ENCODE measurements around the gene PXT1.
A peak's percentile ranks its signal among the peaks of the same experiment; 100 is the strongest.
"Not testable (repeated sequence)": the region's sequence is repeated elsewhere in the genome, so short reads cannot be mapped to it uniquely, and the experiment has no call there.

PXT1 gene

GRCh38 chr6:36442671-36443470 is at the start of gene PXT1, which contains the start of gene KCTD20:
PXT1 (minus strand) TSS chr6:36442854; CDS start chr6:36426082, 16,772 bp downstream.
KCTD20 (plus strand) TSS chr6:36443000; CDS start chr6:36470098, 27,098 bp downstream.
- peak; percentile 69 to 82 for DNase-seq (ENCODE audit: low read depth in 2 of 2)

- no peak for DNase-seq (ENCODE audit: low read depth in 2 of 2)
These were observed 49.4 kb upstream of the PXT1 start for GRCh38 chr6:36492092-36492491.

GRCh38 chr6:36491378-36491965 is 48.8 kb upstream of the PXT1 start:
- no peak for DNase-seq (ENCODE audit: low read depth in 2 of 2)

- no peak for DNase-seq (ENCODE audit: low read depth in 2 of 2)
These were observed 46.8 kb upstream of the PXT1 start for GRCh38 chr6:36489426-36489825.

- no peak for DNase-seq (ENCODE audit: low read depth in 2 of 2)
These were observed 45.6 kb upstream of the PXT1 start for GRCh38 chr6:36488221-36488620.

- DNase-seq (ENCODE audit: low read depth in 2 of 2) = no peak
These were observed 45.0 kb upstream of the PXT1 start for GRCh38 chr6:36487698-36488097.

- DNase-seq (ENCODE audit: low read depth in 2 of 2) = no peak
These were observed 42.1 kb upstream of the PXT1 start for GRCh38 chr6:36484736-36485135.

GRCh38 chr6:36483326-36483725 is 40.7 kb upstream of the PXT1 start:
- not testable (repeated sequence) for DNase-seq (ENCODE audit: low read depth in 2 of 2)

GRCh38 chr6:36479256-36479655 is 36.6 kb upstream of the PXT1 start:
- no peak for DNase-seq (ENCODE audit: low read depth in 2 of 2)

- no peak for DNase-seq (ENCODE audit: low read depth in 2 of 2)
These were observed 35.4 kb upstream of the PXT1 start for GRCh38 chr6:36478051-36478526.

- DNase-seq (ENCODE audit: low read depth in 2 of 2) = no peak
These were observed 27.3 kb upstream of the PXT1 start for GRCh38 chr6:36469946-36470345.

- no peak for DNase-seq (ENCODE audit: low read depth in 2 of 2)
These were observed 26.6 kb upstream of the PXT1 start for GRCh38 chr6:36469148-36469661.

- no peak for DNase-seq (ENCODE audit: low read depth in 2 of 2)
These were observed 25.0 kb upstream of the PXT1 start for GRCh38 chr6:36467625-36468024.

- no peak for DNase-seq (ENCODE audit: low read depth in 2 of 2)
These were observed 21.6 kb upstream of the PXT1 start for GRCh38 chr6:36464233-36464632.

- DNase-seq (ENCODE audit: low read depth in 2 of 2) = no peak
These were observed 21.0 kb upstream of the PXT1 start for GRCh38 chr6:36463676-36464075.

GRCh38 chr6:36461646-36462045 is 19.0 kb upstream of the PXT1 start:
- DNase-seq (ENCODE audit: low read depth in 2 of 2) = no peak

- no peak for DNase-seq (ENCODE audit: low read depth in 2 of 2)
These were observed 18.3 kb upstream of the PXT1 start for GRCh38 chr6:36460916-36461315.

- DNase-seq (ENCODE audit: low read depth in 2 of 2) = no peak
These were observed 16.8 kb upstream of the PXT1 start for GRCh38 chr6:36459501-36459900.

- no peak for DNase-seq (ENCODE audit: low read depth in 2 of 2)
These were observed 12.9 kb upstream of the PXT1 start for GRCh38 chr6:36455486-36456027.

- not testable (repeated sequence) for DNase-seq (ENCODE audit: low read depth in 2 of 2)
These were observed 10.2 kb upstream of the PXT1 start for GRCh38 chr6:36452897-36453296.

- not testable (repeated sequence) for DNase-seq (ENCODE audit: low read depth in 2 of 2)
These were observed 6.5 kb upstream of the PXT1 start for GRCh38 chr6:36449173-36449572.

GRCh38 chr6:36445621-36446020 is 3.0 kb upstream of the PXT1 start:
- DNase-seq (ENCODE audit: low read depth in 2 of 2) = no peak

GRCh38 chr6:36444470-36444869 is 1.8 kb upstream of the PXT1 start:
- DNase-seq (ENCODE audit: low read depth in 2 of 2) = no peak

Measured in stimulated activated CD4-positive, alpha-beta T cell treated with anti-CD3 and anti-CD28 coated beads, Interleukin-1b, Interleukin-23, amount 100 ng/mL, for 4 hours (primary cell).